Testis (tissue), 3 donors: ENCODE measurements around the gene FAM120A. TPM values are rescaled to one million over a fixed set of nuclear protein-coding genes. Genes with fewer than 3 reads are reported as not detected.

Source experiments
- DNase-seq: peaks from one replicate; pipeline ENCODE4 v3.0.0-alpha.2; 2019
- H3K27ac ChIP-seq, 2 donors: fragments of 200-600 bp; sonication (generic); one replicate each; pipeline ENCODE4 v1.5.1; 2019
- H3K27me3 ChIP-seq: fragments of 200-600 bp; sonication (generic); one replicate; pipeline ENCODE4 v1.5.1; 2019
- H3K36me3 ChIP-seq: fragments of 200-600 bp; sonication (generic); one replicate; pipeline ENCODE4 v1.5.1; 2017; ENCODE audit warnings: low read depth; ENCODE audit errors: missing control alignments
- H3K4me1 ChIP-seq: fragments of 200-600 bp; sonication (generic); one replicate; pipeline ENCODE4 v1.5.1; 2019
- H3K4me3 ChIP-seq, 2 donors: fragments of 200-600 bp; sonication (generic); one replicate each; pipeline ENCODE4 v1.5.1; 2017 to 2019
- H3K9me3 ChIP-seq: fragments of 200-600 bp; sonication (generic); one replicate; pipeline ENCODE4 v1.5.1; 2017
- CTCF ChIP-seq, 3 experiments: fragments of 450-650 bp in 2 of 3; fragments of 200-600 bp in 1 of 3; sonication (generic) in 1 of 3; IDR thresholded peaks; one replicate each; pipeline ENCODE4 v1.5.1; 2016 to 2019; ENCODE audit warnings: antibody characterized with exemption in 3 of 3, mild to moderate bottlenecking in 2 of 3, moderate library complexity in 1 of 3
- POLR2A ChIP-seq: fragments of 450-650 bp; IDR thresholded peaks from one replicate; pipeline ENCODE4 v1.6.1; 2017; ENCODE audit warnings: antibody characterized with exemption, mild to moderate bottlenecking, moderate library complexity
- WGBS, 2 donors: methylation state at CpG; one replicate each; pipeline ENCODE4 v1.1.5; 2018; 5-methylcytosine and 5-hydroxymethylcytosine counted together
- intact Hi-C: fragments of 100-400 bp; cut with DNase I; formaldehyde crosslinking; loops from one replicate; pipeline ENCODE4 v1.15.1; 2023; ENCODE audit warnings: low total_unique reads
- polyA plus RNA-seq: library from polyadenylated mRNA; stranded (reverse); fragments of 350-450 nt; fragmentation: Illumina TruSeq; extraction: RNeasy Lipid Tissue Mini Kit (QIAGEN cat#74804); gene quantifications from one replicate; pipeline ENCODE4 v1.2.3, GENCODE V29; 2014; ENCODE audit warnings: low read depth, low replicate concordance; ENCODE audit not compliant: insufficient read depth
- total RNA-seq, 2 donors: library from RNA; depleted of rRNA; stranded (reverse); fragments of >200 nt; gene quantifications; one replicate each; pipeline ENCODE4 v1.2.3, GENCODE V29; 2016

FAM120A gene
- total and polyA plus RNA-seq, 3 donors from 2014 or later = 39.3 to 81.5 (median 73.9) TPM

DNA sequence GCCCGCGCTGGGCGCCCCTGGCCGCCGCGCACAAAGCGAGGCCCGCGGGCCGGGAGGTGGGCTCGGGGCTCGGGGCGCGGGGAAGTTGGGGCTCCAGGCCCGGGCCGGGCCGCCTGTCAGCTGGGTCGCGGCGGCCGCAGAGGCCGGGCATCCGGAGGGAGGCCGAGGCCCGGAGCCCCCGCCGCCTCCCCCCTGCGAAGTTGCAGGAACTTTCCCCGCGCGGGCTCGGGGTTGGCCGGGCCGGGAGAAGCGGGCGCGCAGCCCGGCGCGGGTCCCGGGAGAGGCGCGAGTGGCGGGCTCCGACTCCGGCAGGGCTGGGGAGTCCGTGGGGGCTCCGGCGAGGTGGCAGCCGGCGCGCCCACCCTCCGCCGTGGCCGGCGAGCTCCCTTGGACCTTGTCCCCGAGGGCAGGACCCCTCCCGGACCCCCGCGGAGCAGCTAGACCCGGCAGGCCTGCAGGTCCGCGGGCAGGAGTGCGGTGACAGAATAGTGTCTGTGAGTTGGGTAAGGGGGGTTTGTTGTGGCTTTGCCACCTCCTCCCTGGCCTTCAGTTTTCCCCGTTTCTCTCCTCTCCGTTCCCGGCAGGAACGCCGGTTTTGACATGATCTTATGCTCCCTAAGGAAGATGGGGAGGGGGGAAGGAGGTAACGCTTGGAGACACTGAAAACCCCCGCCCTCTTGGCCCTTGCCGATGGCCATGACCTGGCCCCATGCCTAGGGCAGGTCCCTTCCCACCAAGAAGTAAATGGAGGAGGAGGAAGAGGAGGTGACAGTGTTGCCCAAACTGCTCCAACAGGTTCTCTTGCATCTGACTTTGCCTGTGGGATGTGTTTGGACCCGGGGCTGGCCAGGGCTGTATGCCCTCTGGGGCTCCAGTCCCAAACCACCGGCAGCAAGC lies 125.8 kb downstream of the FAM120A start:
- intact Hi-C loops = no loop called here
- no peaks in the 10 kb centered on the region for H3K36me3 ChIP-seq
- no peaks in the 10 kb centered on the region for H3K27me3 ChIP-seq
- H3K4me3 ChIP-seq = peak overlapping the region; percentile 62 to 74
- H3K9me3 ChIP-seq = no peaks in the 10 kb centered on the region
- no peak for TF ChIP-seq CTCF (IDR thresholded peaks at IDR 0.05)
- no peak for TF ChIP-seq POLR2A
- WGBS, 2 donors = 0 to 1% methylated on average over 2 to 68 of the region's 74 CpGs
- peak overlapping the region; percentile 77 to 86 for H3K27ac ChIP-seq
- DNase-seq = no peak
- H3K4me1 ChIP-seq = peaks cover 20% of the 10 kb centered on the region

DNA sequence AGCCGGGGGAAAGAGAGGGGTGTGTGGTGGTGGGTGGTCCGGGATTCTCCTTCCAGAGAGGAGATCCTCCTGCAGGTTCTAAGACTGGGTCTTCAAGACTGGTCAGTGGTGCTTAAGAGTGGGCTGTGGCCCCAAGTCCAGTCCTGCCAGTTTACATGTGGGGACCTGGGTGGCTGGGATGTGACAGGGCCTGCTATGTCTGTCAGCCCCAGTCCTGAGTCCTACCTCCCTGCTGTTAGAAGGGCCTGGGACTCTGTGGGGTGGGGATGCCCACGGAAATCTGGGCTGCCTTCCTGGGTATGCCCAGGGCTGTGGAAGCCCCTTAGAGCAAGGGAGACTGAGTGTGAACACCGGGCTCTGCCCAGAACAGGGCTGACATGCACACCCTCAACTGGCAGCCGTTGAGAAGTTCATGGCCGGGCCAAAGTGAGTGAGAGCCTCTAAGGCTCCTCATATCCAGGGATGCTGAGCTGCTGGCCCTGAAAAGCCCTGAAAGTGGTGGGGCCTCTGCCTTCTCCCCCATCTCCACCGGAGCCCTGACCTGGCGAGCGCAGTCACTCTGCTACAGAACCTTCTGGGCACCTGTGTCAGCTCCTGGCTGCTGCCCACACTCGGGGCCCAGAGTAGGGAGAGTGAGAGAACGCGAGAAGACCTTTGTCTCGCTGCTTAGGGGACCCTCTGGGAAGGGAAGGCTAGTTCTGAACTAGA lies 126.6 kb downstream of the FAM120A start:
- peak; percentile 41 for DNase-seq
- no peaks in the 10 kb centered on the region for H3K9me3 ChIP-seq
- intact Hi-C loops = no loop called here
- 36 to 39% methylated on average over 13 of the region's 13 CpGs for WGBS, 2 donors
- no peaks in the 10 kb centered on the region for H3K36me3 ChIP-seq
- H3K27ac ChIP-seq = peak overlapping the region; percentile 77 to 86
- H3K4me3 ChIP-seq = peak overlapping the region in 1 of 2 donors; percentile 62
- H3K27me3 ChIP-seq = no peaks in the 10 kb centered on the region
- H3K4me1 ChIP-seq = peaks cover 20% of the 10 kb centered on the region
- no peak for TF ChIP-seq POLR2A
- no peak for TF ChIP-seq CTCF (IDR thresholded peaks at IDR 0.05)

DNA sequence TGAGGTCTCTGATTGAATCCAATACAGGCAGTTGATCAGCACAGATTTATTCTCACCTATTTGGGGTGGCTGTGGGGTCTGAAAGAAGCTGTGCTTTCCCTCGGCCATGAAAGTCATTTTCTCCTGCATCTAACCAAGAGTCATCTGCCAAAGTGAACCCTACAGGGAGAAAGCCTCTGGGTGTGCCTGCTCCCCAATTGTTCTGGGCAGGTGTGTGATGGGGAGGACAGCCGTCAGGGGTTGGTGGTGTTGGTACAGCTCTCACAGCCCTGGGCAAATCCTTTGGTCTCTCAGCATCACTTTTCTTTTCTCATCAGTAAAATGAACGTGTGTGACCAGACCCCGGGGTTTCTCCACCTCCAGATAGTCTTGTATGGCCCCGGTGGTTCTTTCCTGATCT lies 127.4 kb downstream of the FAM120A start:
- H3K9me3 ChIP-seq = no peaks in the 10 kb centered on the region
- H3K27me3 ChIP-seq = no peaks in the 10 kb centered on the region
- TF ChIP-seq POLR2A (no peak), CTCF (IDR thresholded peaks at IDR 0.05) (no peak)
- peaks cover 20% of the 10 kb centered on the region for H3K4me1 ChIP-seq
- no peak overlapping the region for H3K27ac ChIP-seq
- DNase-seq = no peak
- no peaks in the 10 kb centered on the region for H3K36me3 ChIP-seq
- intact Hi-C loops = no loop called here
- no peak overlapping the region for H3K4me3 ChIP-seq
- WGBS, 2 donors = 73 to 90% methylated on average over 5 of the region's 5 CpGs

DNA sequence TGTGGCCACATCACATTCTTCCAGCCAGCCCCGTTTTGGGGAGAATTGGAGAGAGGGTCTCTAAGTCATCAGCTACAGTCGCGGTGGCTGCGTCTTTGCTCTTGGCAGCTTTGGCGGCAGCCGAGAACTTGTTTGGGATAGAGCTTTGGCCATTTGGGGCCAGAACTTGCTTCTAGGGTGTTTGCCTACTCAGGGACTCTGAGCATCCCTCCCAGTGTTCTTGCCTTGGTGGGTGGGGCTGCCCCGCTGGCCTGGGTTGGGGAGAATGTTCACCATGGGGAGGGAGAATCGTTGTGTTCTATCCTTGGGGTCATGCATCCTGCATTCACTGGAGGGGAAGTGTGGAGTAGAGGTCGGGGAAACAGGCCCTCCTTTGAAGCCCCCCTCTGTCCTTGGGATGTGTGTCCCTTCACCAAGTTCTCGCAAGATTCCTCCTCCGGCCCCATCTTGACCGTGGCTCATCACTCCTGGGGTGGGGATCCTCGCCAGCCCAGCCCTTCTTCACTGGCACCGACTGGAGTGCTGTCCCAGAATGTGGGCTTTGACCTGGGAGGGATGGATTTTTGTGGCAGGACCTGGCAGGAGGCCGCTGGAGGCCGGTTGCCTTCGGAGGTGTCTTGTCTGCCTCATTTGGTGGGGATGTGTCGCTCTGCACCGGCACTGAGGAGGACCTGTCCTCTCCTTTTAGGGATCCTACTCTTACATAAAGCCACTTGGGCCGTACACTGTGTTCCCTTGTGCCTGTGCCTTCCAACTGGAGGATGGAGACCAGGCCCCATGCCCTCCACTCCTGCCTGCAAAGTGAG lies 128.4 kb downstream of the FAM120A start:
- H3K36me3 ChIP-seq = no peaks in the 10 kb centered on the region
- 85 to 88% methylated on average over 19 to 20 of the region's 20 CpGs for WGBS, 2 donors
- no peak for TF ChIP-seq POLR2A
- TF ChIP-seq CTCF (IDR thresholded peaks at IDR 0.05) = no peak
- no peak for DNase-seq
- H3K27ac ChIP-seq = no peak overlapping the region
- peaks cover 18% of the 10 kb centered on the region for H3K4me1 ChIP-seq
- H3K27me3 ChIP-seq = no peaks in the 10 kb centered on the region
- no peaks in the 10 kb centered on the region for H3K9me3 ChIP-seq
- H3K4me3 ChIP-seq = no peak overlapping the region
- intact Hi-C loops = no loop called here
